ENCODE results near the gene SLC25A12. TPM values are rescaled to one million over a fixed set of nuclear protein-coding genes. Genes with fewer than 3 reads are reported as not detected.

The SLC25A12 gene
- total and polyA plus RNA-seq, 10 of the 15 experiments (the other 5 are each of a cell fraction or from before 2014, with no cell fraction given): 20.9 to 50.0 (median 33.0) TPM

DNA sequence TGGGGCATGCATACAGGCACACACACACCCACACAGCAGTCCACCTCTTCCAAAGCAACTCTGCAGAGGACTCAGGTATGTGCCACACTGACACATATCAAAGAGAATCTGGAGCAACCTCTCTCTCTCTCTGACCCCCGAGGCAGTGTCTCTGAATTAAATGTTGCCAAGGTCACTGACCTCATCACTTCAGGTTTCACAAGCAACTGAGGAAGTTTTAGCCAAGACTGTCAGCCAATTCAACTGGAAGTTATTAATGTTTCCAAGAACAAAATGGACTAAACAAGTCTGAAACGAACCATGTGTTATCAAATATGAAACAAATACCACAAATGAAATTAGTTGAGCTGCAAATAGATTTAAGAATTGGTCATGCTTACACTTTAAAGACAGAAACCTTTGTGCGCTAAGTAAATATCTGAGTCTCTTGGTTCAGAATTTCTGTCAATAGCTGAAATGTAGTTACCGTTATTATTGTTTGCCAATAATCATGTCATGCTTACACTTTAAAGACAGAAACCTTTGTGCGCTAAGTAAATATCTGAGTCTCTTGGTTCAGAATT, 86.1 kb downstream of the SLC25A12 start (continued):
- TF ChIP-seq, protein P1, sequence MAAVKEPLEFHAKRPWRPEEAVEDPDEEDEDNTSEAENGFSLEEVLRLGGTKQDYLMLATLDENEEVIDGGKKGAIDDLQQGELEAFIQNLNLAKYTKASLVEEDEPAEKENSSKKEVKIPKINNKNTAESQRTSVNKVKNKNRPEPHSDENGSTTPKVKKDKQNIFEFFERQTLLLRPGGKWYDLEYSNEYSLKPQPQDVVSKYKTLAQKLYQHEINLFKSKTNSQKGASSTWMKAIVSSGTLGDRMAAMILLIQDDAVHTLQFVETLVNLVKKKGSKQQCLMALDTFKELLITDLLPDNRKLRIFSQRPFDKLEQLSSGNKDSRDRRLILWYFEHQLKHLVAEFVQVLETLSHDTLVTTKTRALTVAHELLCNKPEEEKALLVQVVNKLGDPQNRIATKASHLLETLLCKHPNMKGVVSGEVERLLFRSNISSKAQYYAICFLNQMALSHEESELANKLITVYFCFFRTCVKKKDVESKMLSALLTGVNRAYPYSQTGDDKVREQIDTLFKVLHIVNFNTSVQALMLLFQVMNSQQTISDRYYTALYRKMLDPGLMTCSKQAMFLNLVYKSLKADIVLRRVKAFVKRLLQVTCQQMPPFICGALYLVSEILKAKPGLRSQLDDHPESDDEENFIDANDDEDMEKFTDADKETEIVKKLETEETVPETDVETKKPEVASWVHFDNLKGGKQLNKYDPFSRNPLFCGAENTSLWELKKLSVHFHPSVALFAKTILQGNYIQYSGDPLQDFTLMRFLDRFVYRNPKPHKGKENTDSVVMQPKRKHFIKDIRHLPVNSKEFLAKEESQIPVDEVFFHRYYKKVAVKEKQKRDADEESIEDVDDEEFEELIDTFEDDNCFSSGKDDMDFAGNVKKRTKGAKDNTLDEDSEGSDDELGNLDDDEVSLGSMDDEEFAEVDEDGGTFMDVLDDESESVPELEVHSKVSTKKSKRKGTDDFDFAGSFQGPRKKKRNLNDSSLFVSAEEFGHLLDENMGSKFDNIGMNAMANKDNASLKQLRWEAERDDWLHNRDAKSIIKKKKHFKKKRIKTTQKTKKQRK (IDR thresholded peaks at IDR 0.05; ENCODE audit: low read depth, low read length): no peak
- TF ChIP-seq BHLHE40 (IDR thresholded peaks at IDR 0.05; ENCODE audit: borderline replicate concordance in 1 of 2, low read depth in 2 of 2, low read length in 1 of 2) (no peak), CBFB (IDR thresholded peaks at IDR 0.05; ENCODE audit: low read depth) (no peak), POLR2AphosphoS2 (IDR thresholded peaks at IDR 0.05; ENCODE audit: low read depth, low read length) (no peak), POLR2AphosphoS5 (IDR thresholded peaks at IDR 0.05; ENCODE audit: low read length) (no peak), GABPA (IDR thresholded peaks at IDR 0.05; ENCODE audit: low read depth) (no peak)

DNA sequence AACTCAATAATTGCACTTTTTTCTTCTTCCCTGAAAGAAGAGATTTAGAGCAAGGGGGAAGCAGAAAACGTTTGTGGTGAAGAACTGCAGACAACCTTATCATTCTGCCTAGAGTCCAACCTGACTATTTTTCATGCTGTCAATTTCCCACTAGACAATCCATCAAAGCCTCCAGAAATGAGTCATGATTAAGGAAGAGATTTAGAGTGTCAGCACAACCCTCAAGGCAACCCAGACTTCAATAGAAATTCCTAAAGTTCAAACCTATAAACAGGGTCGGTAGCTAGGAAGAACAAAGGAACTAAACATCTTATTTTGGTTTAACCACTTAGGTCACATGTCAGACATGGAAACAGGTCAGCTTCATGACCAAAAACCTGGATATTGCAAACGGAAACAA, 86.9 kb downstream of the SLC25A12 start:
- ChIA-PET RAD21 (ENCODE audit: unreplicated experiment) (no interaction called here), POLR2A (no interaction called here), CTCF (no interaction called here), SMC1A (ENCODE audit: uncharacterized antibody, unreplicated experiment) (no interaction called here)
- DNase-seq (ENCODE audit: low read depth, low spot score): no peak
- FAIRE-seq: no peak
- H3K36me3 ChIP-seq (ENCODE audit: control insufficient read depth in 2 of 2, insufficient read depth in 2 of 2, low read length in 1 of 2): peaks cover 2 to 4% of the 10 kb centered on the region in 2 experiments; a peak in 3 of 4 replicates
- H3K27ac ChIP-seq (ENCODE audit: control insufficient read depth, insufficient read depth): no peak overlapping the region
- no peak overlapping the region for H2AFZ ChIP-seq (ENCODE audit: control insufficient read depth, low read depth, low read length)
- no peak for ATAC-seq
- in situ Hi-C loops (cut with MboI) (loop anchor here (25.0 kb wide), 1 partner anchor 305 kb away; the partner anchor contains the start of gene DLX2), intact Hi-C loops (cut with micrococcal nuclease; ENCODE audit: unreplicated experiment) (no loop called here)
- WGBS (ENCODE audit: insufficient coverage, insufficient replicate concordance, low lambda C conversion rate, missing lambda C conversion rate): 1% methylated on average over 3 of the region's 3 CpGs
- H4K20me1 ChIP-seq (ENCODE audit: control insufficient read depth, insufficient read depth): no peaks in the 10 kb centered on the region
- no peaks in the 10 kb centered on the region for H3K79me2 ChIP-seq (ENCODE audit: control insufficient read depth, insufficient read depth, low read length)
- H3K4me1 ChIP-seq (ENCODE audit: control insufficient read depth, insufficient read depth, low read length): no peaks in the 10 kb centered on the region
- no peak overlapping the region for H3K9ac ChIP-seq (ENCODE audit: control insufficient read depth, insufficient read depth, low read length)
- BruUV-seq (replicated peaks): no TSS peak
- H3K9me3 ChIP-seq (replicated peaks; ENCODE audit: control insufficient read depth, insufficient read depth, low read length): no peaks in the 10 kb centered on the region
- H3K4me2 ChIP-seq (ENCODE audit: control insufficient read depth, insufficient read depth): no peak overlapping the region
- no peaks in the 10 kb centered on the region for H3K27me3 ChIP-seq (replicated peaks in 1 of 2; ENCODE audit: control insufficient read depth in 2 of 2, insufficient read depth in 2 of 2, low read length in 1 of 2)
- no peak overlapping the region for H3K4me3 ChIP-seq
- no peak for TF ChIP-seq BMI1 (IDR thresholded peaks at IDR 0.05; ENCODE audit: borderline replicate concordance)
- no peak for TF ChIP-seq JUNB (IDR thresholded peaks at IDR 0.05)
- no peak for TF ChIP-seq MXI1 (IDR thresholded peaks at IDR 0.05; ENCODE audit: low read depth, low read length)
- TF ChIP-seq, protein P2, sequence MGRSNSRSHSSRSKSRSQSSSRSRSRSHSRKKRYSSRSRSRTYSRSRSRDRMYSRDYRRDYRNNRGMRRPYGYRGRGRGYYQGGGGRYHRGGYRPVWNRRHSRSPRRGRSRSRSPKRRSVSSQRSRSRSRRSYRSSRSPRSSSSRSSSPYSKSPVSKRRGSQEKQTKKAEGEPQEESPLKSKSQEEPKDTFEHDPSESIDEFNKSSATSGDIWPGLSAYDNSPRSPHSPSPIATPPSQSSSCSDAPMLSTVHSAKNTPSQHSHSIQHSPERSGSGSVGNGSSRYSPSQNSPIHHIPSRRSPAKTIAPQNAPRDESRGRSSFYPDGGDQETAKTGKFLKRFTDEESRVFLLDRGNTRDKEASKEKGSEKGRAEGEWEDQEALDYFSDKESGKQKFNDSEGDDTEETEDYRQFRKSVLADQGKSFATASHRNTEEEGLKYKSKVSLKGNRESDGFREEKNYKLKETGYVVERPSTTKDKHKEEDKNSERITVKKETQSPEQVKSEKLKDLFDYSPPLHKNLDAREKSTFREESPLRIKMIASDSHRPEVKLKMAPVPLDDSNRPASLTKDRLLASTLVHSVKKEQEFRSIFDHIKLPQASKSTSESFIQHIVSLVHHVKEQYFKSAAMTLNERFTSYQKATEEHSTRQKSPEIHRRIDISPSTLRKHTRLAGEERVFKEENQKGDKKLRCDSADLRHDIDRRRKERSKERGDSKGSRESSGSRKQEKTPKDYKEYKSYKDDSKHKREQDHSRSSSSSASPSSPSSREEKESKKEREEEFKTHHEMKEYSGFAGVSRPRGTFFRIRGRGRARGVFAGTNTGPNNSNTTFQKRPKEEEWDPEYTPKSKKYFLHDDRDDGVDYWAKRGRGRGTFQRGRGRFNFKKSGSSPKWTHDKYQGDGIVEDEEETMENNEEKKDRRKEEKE (IDR thresholded peaks at IDR 0.05): no peak
- no peak for TF ChIP-seq SUZ12 (IDR thresholded peaks at IDR 0.05; ENCODE audit: unreplicated experiment)
- no peak for TF ChIP-seq POU2F2 (IDR thresholded peaks at IDR 0.05; ENCODE audit: borderline replicate concordance, low read depth, low read length)
- TF ChIP-seq, protein P3, sequence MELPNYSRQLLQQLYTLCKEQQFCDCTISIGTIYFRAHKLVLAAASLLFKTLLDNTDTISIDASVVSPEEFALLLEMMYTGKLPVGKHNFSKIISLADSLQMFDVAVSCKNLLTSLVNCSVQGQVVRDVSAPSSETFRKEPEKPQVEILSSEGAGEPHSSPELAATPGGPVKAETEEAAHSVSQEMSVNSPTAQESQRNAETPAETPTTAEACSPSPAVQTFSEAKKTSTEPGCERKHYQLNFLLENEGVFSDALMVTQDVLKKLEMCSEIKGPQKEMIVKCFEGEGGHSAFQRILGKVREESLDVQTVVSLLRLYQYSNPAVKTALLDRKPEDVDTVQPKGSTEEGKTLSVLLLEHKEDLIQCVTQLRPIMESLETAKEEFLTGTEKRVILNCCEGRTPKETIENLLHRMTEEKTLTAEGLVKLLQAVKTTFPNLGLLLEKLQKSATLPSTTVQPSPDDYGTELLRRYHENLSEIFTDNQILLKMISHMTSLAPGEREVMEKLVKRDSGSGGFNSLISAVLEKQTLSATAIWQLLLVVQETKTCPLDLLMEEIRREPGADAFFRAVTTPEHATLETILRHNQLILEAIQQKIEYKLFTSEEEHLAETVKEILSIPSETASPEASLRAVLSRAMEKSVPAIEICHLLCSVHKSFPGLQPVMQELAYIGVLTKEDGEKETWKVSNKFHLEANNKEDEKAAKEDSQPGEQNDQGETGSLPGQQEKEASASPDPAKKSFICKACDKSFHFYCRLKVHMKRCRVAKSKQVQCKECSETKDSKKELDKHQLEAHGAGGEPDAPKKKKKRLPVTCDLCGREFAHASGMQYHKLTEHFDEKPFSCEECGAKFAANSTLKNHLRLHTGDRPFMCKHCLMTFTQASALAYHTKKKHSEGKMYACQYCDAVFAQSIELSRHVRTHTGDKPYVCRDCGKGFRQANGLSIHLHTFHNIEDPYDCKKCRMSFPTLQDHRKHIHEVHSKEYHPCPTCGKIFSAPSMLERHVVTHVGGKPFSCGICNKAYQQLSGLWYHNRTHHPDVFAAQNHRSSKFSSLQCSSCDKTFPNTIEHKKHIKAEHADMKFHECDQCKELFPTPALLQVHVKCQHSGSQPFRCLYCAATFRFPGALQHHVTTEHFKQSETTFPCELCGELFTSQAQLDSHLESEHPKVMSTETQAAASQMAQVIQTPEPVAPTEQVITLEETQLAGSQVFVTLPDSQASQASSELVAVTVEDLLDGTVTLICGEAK (IDR thresholded peaks at IDR 0.05; ENCODE audit: borderline replicate concordance): no peak
